Measurements from ENCODE around the gene RGL1.
A peak's percentile ranks its signal among the peaks of the same experiment; 100 is the strongest.

Gene RGL1

GRCh38 chr1:183837062-183837461, 32.1 kb downstream of the RGL1 start:
- no peak for TF ChIP-seq CTCF (IDR thresholded peaks at IDR 0.05; ENCODE audit: insufficient read depth, low read length, poor library complexity, severe bottlenecking)
- H3K27me3 ChIP-seq (replicated peaks; ENCODE audit: control insufficient read depth, insufficient read depth, low read length), result no peaks in the 10 kb centered on the region
- no peak overlapping the region for H3K4me3 ChIP-seq (replicated peaks; ENCODE audit: low read depth, low read length)
- no peak for DNase-seq (ENCODE audit: extremely low read depth, insufficient read length)
- H3K36me3 ChIP-seq (ENCODE audit: control insufficient read depth, insufficient read depth, low read length), result no peaks in the 10 kb centered on the region

- no peaks in the 10 kb centered on the region for H3K36me3 ChIP-seq (ENCODE audit: control insufficient read depth, insufficient read depth, low read length)
- H3K27me3 ChIP-seq (replicated peaks; ENCODE audit: control insufficient read depth, insufficient read depth, low read length), result no peaks in the 10 kb centered on the region
- DNase-seq (ENCODE audit: extremely low read depth, insufficient read length), result no peak
- no peak for TF ChIP-seq CTCF (IDR thresholded peaks at IDR 0.05; ENCODE audit: insufficient read depth, low read length, poor library complexity, severe bottlenecking)
- H3K4me3 ChIP-seq (replicated peaks; ENCODE audit: low read depth, low read length), result no peak overlapping the region
These were observed 33.3 kb downstream of the RGL1 start for GRCh38 chr1:183838221-183838620.

- Histone ChIP-seq H3K4me3 (replicated peaks; ENCODE audit: low read depth, low read length) (no peak overlapping the region), H3K27me3 (replicated peaks; ENCODE audit: control insufficient read depth, insufficient read depth, low read length) (no peaks in the 10 kb centered on the region), H3K36me3 (ENCODE audit: control insufficient read depth, insufficient read depth, low read length) (no peaks in the 10 kb centered on the region)
- no peak for TF ChIP-seq CTCF (IDR thresholded peaks at IDR 0.05; ENCODE audit: insufficient read depth, low read length, poor library complexity, severe bottlenecking)
- no peak for DNase-seq (ENCODE audit: extremely low read depth, insufficient read length)
These were observed 35.2 kb downstream of the RGL1 start for GRCh38 chr1:183840140-183840539.

GRCh38 chr1:183841550-183841949, 36.6 kb downstream of the RGL1 start:
- Histone ChIP-seq H3K36me3 (ENCODE audit: control insufficient read depth, insufficient read depth, low read length) (no peaks in the 10 kb centered on the region), H3K4me3 (replicated peaks; ENCODE audit: low read depth, low read length) (peak overlapping the region; percentile 50)
- TF ChIP-seq CTCF (IDR thresholded peaks at IDR 0.05; ENCODE audit: insufficient read depth, low read length, poor library complexity, severe bottlenecking), result no peak

GRCh38 chr1:183841950-183842794, 37.3 kb downstream of the RGL1 start:
- Histone ChIP-seq H3K36me3 (ENCODE audit: control insufficient read depth, insufficient read depth, low read length) (no peaks in the 10 kb centered on the region), H3K27me3 (replicated peaks; ENCODE audit: control insufficient read depth, insufficient read depth, low read length) (no peaks in the 10 kb centered on the region), H3K4me3 (replicated peaks; ENCODE audit: low read depth, low read length) (peak overlapping the region; percentile 50)
- DNase-seq (ENCODE audit: extremely low read depth, insufficient read length), result peak; percentile 83
- no peak for TF ChIP-seq CTCF (IDR thresholded peaks at IDR 0.05; ENCODE audit: insufficient read depth, low read length, poor library complexity, severe bottlenecking)

More at GRCh38 chr1:183841550-183841949, 36.6 kb downstream of the RGL1 start:
- no peaks in the 10 kb centered on the region for H3K27me3 ChIP-seq (replicated peaks; ENCODE audit: control insufficient read depth, insufficient read depth, low read length)
- peak; percentile 69 for DNase-seq (ENCODE audit: extremely low read depth, insufficient read length)

Measured in GM06990 (cell line).